Activated CD8-positive, alpha-beta T cell treated with anti-CD3 and anti-CD28 coated beads for 36 hours (primary cell): ENCODE measurements around the gene AHRR. TPM values are rescaled to one million over a fixed set of nuclear protein-coding genes. Genes with fewer than 3 reads are reported as not detected.

Experiments used
- ATAC-seq: fragments of 200-7000 bp; cut with Tn5 transposase; one replicate; pipeline ENCODE4 v1.10.0; 2021; ENCODE audit warnings: mild to moderate bottlenecking, moderate library complexity
- CTCF ChIA-PET: fragments of 350-600 bp; sonication (Branson Sonifier 250); formaldehyde crosslinking; loops from one replicate; lab custom pipeline; 2021; ENCODE audit warnings: antibody characterized with exemption; lab: Charles Lee
- POLR2A ChIA-PET: fragments of 350-600 bp; sonication (Branson Sonifier 250); formaldehyde crosslinking; loops from one replicate; lab custom pipeline; 2021; ENCODE audit warnings: antibody characterized with exemption; lab: Charles Lee
- DNase-seq: peaks from one replicate; pipeline ENCODE4 v3.0.0-alpha.2; 2020
- H3K27ac Mint-ChIP-seq: one replicate; pipeline ENCODE4 v1.8.0; 2021; ENCODE audit warnings: mild to moderate bottlenecking, mixed read lengths
- H3K27me3 Mint-ChIP-seq: one replicate; pipeline ENCODE4 v1.8.0; 2021; ENCODE audit warnings: mixed read lengths
- H3K36me3 Mint-ChIP-seq: one replicate; pipeline ENCODE4 v1.8.0; 2021; ENCODE audit warnings: low read depth, mixed read lengths
- H3K4me1 Mint-ChIP-seq: one replicate; pipeline ENCODE4 v1.8.0; 2021; ENCODE audit warnings: low read depth, mixed read lengths
- H3K4me3 Mint-ChIP-seq: one replicate; pipeline ENCODE4 v1.8.0; 2021; ENCODE audit warnings: mild to moderate bottlenecking, moderate library complexity, mixed read lengths
- H3K9me3 Mint-ChIP-seq: one replicate; pipeline ENCODE4 v1.8.0; 2021; ENCODE audit warnings: mixed read lengths
- CTCF ChIP-seq: fragments of 200-600 bp; IDR thresholded peaks from one replicate; pipeline ENCODE4 v1.8.0; 2022; ENCODE audit warnings: antibody characterized with exemption, mild to moderate bottlenecking
- intact Hi-C: fragments of 100-400 bp; cut with micrococcal nuclease; formaldehyde crosslinking; loops from one replicate; pipeline ENCODE4 v1.10.0; 2022
- total RNA-seq, 2 experiments: library from RNA; stranded (reverse); gene quantifications; one replicate each; pipeline ENCODE4 v1.2.3, GENCODE V29; 2021

Gene AHRR
- total RNA-seq, 2 experiments from 2014 or later, result 26.3 to 27.9 TPM

- ChIA-PET CTCF (interaction anchor here (0.9 to 1.0 kb wide), 2 partner anchors 14 to 37 kb away, joined by 3 to 4 read pairs; no protein-coding TSS in a partner anchor), POLR2A (interaction anchor here (1.0 to 4.3 kb wide), 6 partner anchors 7 to 86 kb away, joined by 3 to 53 read pairs (median 6); no protein-coding TSS in a partner anchor)
- peaks cover 74% of the 10 kb centered on the region for H3K4me1 Mint-ChIP-seq
- DNase-seq (no peak), ATAC-seq (no peak)
- no peaks in the 10 kb centered on the region for H3K27me3 Mint-ChIP-seq
- H3K9me3 Mint-ChIP-seq, result peaks cover 17% of the 10 kb centered on the region
- peaks cover 45% of the 10 kb centered on the region for H3K36me3 Mint-ChIP-seq
- intact Hi-C loops, result no loop called here
- H3K27ac Mint-ChIP-seq, result peak overlapping the region; percentile 99
- no peak for TF ChIP-seq CTCF
- no peak overlapping the region for H3K4me3 Mint-ChIP-seq
Measured at GRCh38 chr5:377326-377981, 55.9 kb downstream of the AHRR start.

GRCh38 chr5:378301-378891, 56.9 kb downstream of the AHRR start:
- peak; percentile 88 for DNase-seq
- Mint-ChIP-seq H3K27ac (peak overlapping the region; percentile 99), H3K4me3 (peak overlapping the region; percentile 68), H3K4me1 (peaks cover 74% of the 10 kb centered on the region), H3K36me3 (peaks cover 50% of the 10 kb centered on the region), H3K27me3 (no peaks in the 10 kb centered on the region), H3K9me3 (peaks cover 23% of the 10 kb centered on the region)
- CTCF ChIA-PET, result interaction anchor here (0.8 to 2.5 kb wide), 11 partner anchors 9 to 94 kb away, joined by 3 to 12 read pairs (median 4); no protein-coding TSS in a partner anchor
- no peak for TF ChIP-seq CTCF
- POLR2A ChIA-PET, result interaction anchor here (0.9 to 4.3 kb wide), 8 partner anchors 8 to 85 kb away, joined by 3 to 53 read pairs (median 4); no protein-coding TSS in a partner anchor
- intact Hi-C loops, result loop anchor here (2.0 kb wide), 1 partner anchor 14 kb away; no protein-coding TSS in a partner anchor
- peak; percentile 93 for ATAC-seq

- peaks cover 81% of the 10 kb centered on the region for H3K4me1 Mint-ChIP-seq
- peak overlapping the region; percentile 99 for H3K27ac Mint-ChIP-seq
- POLR2A ChIA-PET, result interaction anchor here (0.6 to 4.3 kb wide), 8 partner anchors 8 to 38 kb away, joined by 3 to 53 read pairs (median 4); no protein-coding TSS in a partner anchor
- ATAC-seq (peak; percentile 10), DNase-seq (no peak)
- intact Hi-C loops, result loop anchor here (2.0 kb wide), 1 partner anchor 14 kb away; no protein-coding TSS in a partner anchor
- no peaks in the 10 kb centered on the region for H3K27me3 Mint-ChIP-seq
- peak overlapping the region; percentile 68 for H3K4me3 Mint-ChIP-seq
- H3K9me3 Mint-ChIP-seq, result peaks cover 26% of the 10 kb centered on the region
- no peak for TF ChIP-seq CTCF
- CTCF ChIA-PET, result interaction anchor here (0.8 to 2.5 kb wide), 12 partner anchors 9 to 93 kb away, joined by 3 to 12 read pairs (median 4); no protein-coding TSS in a partner anchor
- peaks cover 57% of the 10 kb centered on the region for H3K36me3 Mint-ChIP-seq
Measured at GRCh38 chr5:378976-379742, 57.6 kb downstream of the AHRR start.

- peaks cover 34% of the 10 kb centered on the region for H3K9me3 Mint-ChIP-seq
- POLR2A ChIA-PET, result interaction anchor here (1.2 to 4.3 kb wide), 5 partner anchors 10 to 22 kb away, joined by 3 to 53 read pairs (median 12); no protein-coding TSS in a partner anchor
- H3K4me3 Mint-ChIP-seq, result no peak overlapping the region
- H3K27me3 Mint-ChIP-seq, result no peaks in the 10 kb centered on the region
- H3K4me1 Mint-ChIP-seq, result peaks cover 66% of the 10 kb centered on the region
- intact Hi-C loops, result no loop called here
- TF ChIP-seq CTCF, result no peak
- CTCF ChIA-PET, result interaction anchor here (0.7 to 2.5 kb wide), 6 partner anchors 12 to 66 kb away, joined by 3 to 12 read pairs (median 5); no protein-coding TSS in a partner anchor
- H3K27ac Mint-ChIP-seq, result peak overlapping the region; percentile 28
- H3K36me3 Mint-ChIP-seq, result peaks cover 68% of the 10 kb centered on the region
- no peak for DNase-seq
- no peak for ATAC-seq
Measured at GRCh38 chr5:380701-381309, 59.3 kb downstream of the AHRR start.
